GM20431 (cell line): Measurements from ENCODE around the gene MED9.

Experiments used
- in situ Hi-C: fragments of 300-500 bp; cut with MseI, MboI; formaldehyde crosslinking; loops from one replicate; pipeline ENCODE4 v1.15.0; 2020; ENCODE audit warnings: low sequenced_read_pairs; ENCODE audit not compliant: unreplicated experiment

Gene MED9

GRCh38 chr17:17500999-17501605, 24.3 kb downstream of the MED9 start:
- in situ Hi-C loops = loop anchor here (10.0 kb wide), 1 partner anchor 144 kb away; no protein-coding TSS in a partner anchor

- in situ Hi-C loops = loop anchor here (10.0 kb wide), 1 partner anchor 142 kb away; no protein-coding TSS in a partner anchor
Measured at GRCh38 chr17:17502741-17503565, 26.2 kb downstream of the MED9 start.

GRCh38 chr17:17503566-17504130, 26.8 kb downstream of the MED9 start:
- in situ Hi-C loops = loop anchor here (10.0 kb wide), 1 partner anchor 141 kb away; no protein-coding TSS in a partner anchor

- in situ Hi-C loops = loop anchor here (10.0 kb wide), 1 partner anchor 140 kb away; no protein-coding TSS in a partner anchor
Measured at GRCh38 chr17:17504341-17505140, 27.7 kb downstream of the MED9 start.

- in situ Hi-C loops = loop anchor here (10.0 kb wide), 1 partner anchor 140 kb away; no protein-coding TSS in a partner anchor
Measured at GRCh38 chr17:17505151-17505550, 28.4 kb downstream of the MED9 start.

GRCh38 chr17:17505610-17506171, 28.9 kb downstream of the MED9 start:
- in situ Hi-C loops = loop anchor here (10.0 kb wide), 1 partner anchor 139 kb away; no protein-coding TSS in a partner anchor

GRCh38 chr17:17506181-17506741, 29.5 kb downstream of the MED9 start:
- in situ Hi-C loops = loop anchor here (10.0 kb wide), 1 partner anchor 139 kb away; no protein-coding TSS in a partner anchor

GRCh38 chr17:17506893-17507464, 30.2 kb downstream of the MED9 start:
- in situ Hi-C loops = loop anchor here (10.0 kb wide), 1 partner anchor 138 kb away; no protein-coding TSS in a partner anchor

GRCh38 chr17:17507465-17508011, 30.7 kb downstream of the MED9 start:
- in situ Hi-C loops = loop anchor here (10.0 kb wide), 1 partner anchor 137 kb away; no protein-coding TSS in a partner anchor

- in situ Hi-C loops = loop anchor here (10.0 kb wide), 1 partner anchor 137 kb away; no protein-coding TSS in a partner anchor
Measured at GRCh38 chr17:17508019-17508535, 31.3 kb downstream of the MED9 start.

- in situ Hi-C loops = loop anchor here (10.0 kb wide), 1 partner anchor 136 kb away; no protein-coding TSS in a partner anchor
Measured at GRCh38 chr17:17508646-17509591, 32.1 kb downstream of the MED9 start.

GRCh38 chr17:17509601-17510425, 33.0 kb downstream of the MED9 start:
- in situ Hi-C loops = loop anchor here (10.0 kb wide), 1 partner anchor 135 kb away; no protein-coding TSS in a partner anchor

- in situ Hi-C loops = no loop called here
Measured at GRCh38 chr17:17510456-17511292, 33.9 kb downstream of the MED9 start.

- in situ Hi-C loops = no loop called here
Measured at GRCh38 chr17:17511293-17511741, 34.5 kb downstream of the MED9 start.
